PC-3 (cell line): ENCODE measurements around the gene CMTR2.

Experiments
- CTCF ChIP-seq: fragments of 300-600 bp; sonication (generic); conservative IDR thresholded peaks from 2 replicates; pipeline ENCODE4 v1.5.1; 2017; ENCODE audit warnings: antibody characterized with exemption, low read depth, mild to moderate bottlenecking, low read length
- EZH2 ChIP-seq: fragments of 300-600 bp; sonication (generic); IDR thresholded peaks from one replicate; pipeline ENCODE4 v1.6.1; 2017; ENCODE audit warnings: antibody characterized with exemption, mild to moderate bottlenecking, low read length; ENCODE audit not compliant: unreplicated experiment

DNA sequence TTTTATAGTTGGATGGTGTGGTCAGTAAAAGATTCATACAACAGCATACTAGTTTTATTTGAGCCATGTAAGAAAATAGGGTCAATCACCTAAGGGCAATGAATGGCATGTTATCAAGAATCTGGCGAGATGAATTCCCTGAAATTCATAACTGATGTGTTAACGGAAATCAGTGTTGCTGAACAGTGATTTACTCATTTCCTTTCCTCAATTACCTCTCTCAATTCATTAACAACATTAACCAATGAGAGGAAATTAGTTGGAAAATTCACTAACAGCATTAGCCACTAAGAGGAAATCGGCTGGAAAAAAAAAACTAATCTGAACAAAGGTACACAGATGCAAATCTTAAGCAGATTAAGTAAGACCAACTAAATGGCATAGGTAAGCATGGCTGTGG lies 6.3 kb downstream of the CMTR2 start:
- TF ChIP-seq CTCF (no peak), EZH2 (no peak)
